ENCODE results near the gene MDFIC.

Gene MDFIC

DNA sequence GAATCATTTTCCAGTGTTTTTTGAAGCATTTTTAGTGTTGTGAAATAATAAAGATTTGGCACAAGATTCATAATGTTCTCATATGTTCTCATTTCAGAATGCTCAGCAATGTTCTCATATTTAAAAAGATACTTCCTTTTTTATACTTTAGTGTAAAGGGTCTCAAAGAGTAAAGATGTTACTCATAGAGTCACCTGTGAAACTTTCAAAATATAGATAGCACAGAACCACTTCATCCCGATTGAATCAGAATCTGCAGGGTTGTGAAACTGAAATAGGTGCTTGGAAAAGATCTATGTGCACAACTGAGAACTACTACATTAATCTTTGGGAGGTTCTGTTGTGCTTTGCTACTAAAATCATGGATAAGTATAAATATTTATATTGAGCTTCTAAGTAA lies 144.7 kb downstream of the MDFIC start:
- Histone ChIP-seq H3K4me1 (ENCODE audit: insufficient read depth, low read length, poor library complexity, severe bottlenecking) (no peaks in the 10 kb centered on the region), H3F3A (ENCODE audit: low read depth) (no peaks in the 10 kb centered on the region), H3K4me2 (ENCODE audit: low read depth, low read length, poor library complexity, severe bottlenecking) (no peak overlapping the region), H3K79me2 (ENCODE audit: insufficient read depth, low read length) (no peaks in the 10 kb centered on the region), H3K9ac (ENCODE audit: low read depth, low read length, poor library complexity, severe bottlenecking) (no peak overlapping the region), H3K36me3 (ENCODE audit: insufficient read depth, low read length) (no peaks in the 10 kb centered on the region), H3K9me3 (ENCODE audit: insufficient read depth, low read depth, low read length) (no peaks in the 10 kb centered on the region), H3K4me3 (ENCODE audit: low read length, poor library complexity, severe bottlenecking) (no peak overlapping the region), H3K27me3 (ENCODE audit: insufficient read depth, low read length, poor library complexity, severe bottlenecking) (no peaks in the 10 kb centered on the region), H2AFZ (ENCODE audit: low read length) (no peak overlapping the region), H3K9me2 (replicated peaks; ENCODE audit: low read depth, low read length) (no peaks in the 10 kb centered on the region), H4K20me1 (ENCODE audit: insufficient read depth, low read length, poor library complexity, severe bottlenecking) (no peaks in the 10 kb centered on the region)
- TF ChIP-seq EZH2phosphoT487 (IDR thresholded peaks at IDR 0.05; ENCODE audit: borderline replicate concordance) = no peak
- TF ChIP-seq, protein P1, sequence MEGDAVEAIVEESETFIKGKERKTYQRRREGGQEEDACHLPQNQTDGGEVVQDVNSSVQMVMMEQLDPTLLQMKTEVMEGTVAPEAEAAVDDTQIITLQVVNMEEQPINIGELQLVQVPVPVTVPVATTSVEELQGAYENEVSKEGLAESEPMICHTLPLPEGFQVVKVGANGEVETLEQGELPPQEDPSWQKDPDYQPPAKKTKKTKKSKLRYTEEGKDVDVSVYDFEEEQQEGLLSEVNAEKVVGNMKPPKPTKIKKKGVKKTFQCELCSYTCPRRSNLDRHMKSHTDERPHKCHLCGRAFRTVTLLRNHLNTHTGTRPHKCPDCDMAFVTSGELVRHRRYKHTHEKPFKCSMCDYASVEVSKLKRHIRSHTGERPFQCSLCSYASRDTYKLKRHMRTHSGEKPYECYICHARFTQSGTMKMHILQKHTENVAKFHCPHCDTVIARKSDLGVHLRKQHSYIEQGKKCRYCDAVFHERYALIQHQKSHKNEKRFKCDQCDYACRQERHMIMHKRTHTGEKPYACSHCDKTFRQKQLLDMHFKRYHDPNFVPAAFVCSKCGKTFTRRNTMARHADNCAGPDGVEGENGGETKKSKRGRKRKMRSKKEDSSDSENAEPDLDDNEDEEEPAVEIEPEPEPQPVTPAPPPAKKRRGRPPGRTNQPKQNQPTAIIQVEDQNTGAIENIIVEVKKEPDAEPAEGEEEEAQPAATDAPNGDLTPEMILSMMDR (conservative IDR thresholded peaks at IDR 0.05; ENCODE audit: low read length) = no peak

DNA sequence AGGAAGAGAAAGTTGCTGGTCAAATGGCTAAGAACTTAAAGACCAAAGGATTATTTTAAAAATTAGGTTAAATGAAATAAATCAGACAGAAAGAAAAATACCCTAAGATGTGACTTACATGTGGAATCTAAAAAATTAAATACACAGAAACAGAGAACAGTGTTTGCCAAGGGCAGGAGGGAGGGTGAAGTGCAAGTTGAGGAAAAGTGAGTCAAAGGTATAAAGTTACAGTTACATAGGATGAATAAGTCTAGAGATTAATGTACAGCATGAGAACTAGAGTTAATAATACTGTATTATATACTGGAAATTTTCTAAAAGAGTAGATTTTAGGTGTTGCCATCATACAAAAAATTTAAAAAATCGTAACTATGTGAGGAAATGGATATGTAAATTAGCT lies 146.3 kb downstream of the MDFIC start:
- TF ChIP-seq EZH2phosphoT487 (IDR thresholded peaks at IDR 0.05; ENCODE audit: borderline replicate concordance) = no peak
- no peaks in the 10 kb centered on the region for H3K9me2 ChIP-seq (replicated peaks; ENCODE audit: low read depth, low read length)
- no peaks in the 10 kb centered on the region for H3K79me2 ChIP-seq (ENCODE audit: insufficient read depth, low read length)
- H3K4me3 ChIP-seq (ENCODE audit: low read length, poor library complexity, severe bottlenecking) = no peak overlapping the region
- H3K9me3 ChIP-seq (ENCODE audit: insufficient read depth, low read depth, low read length) = no peaks in the 10 kb centered on the region
- no peak overlapping the region for H3K9ac ChIP-seq (ENCODE audit: low read depth, low read length, poor library complexity, severe bottlenecking)
- no peaks in the 10 kb centered on the region for H3F3A ChIP-seq (ENCODE audit: low read depth)
- H3K36me3 ChIP-seq (ENCODE audit: insufficient read depth, low read length) = no peaks in the 10 kb centered on the region
- H4K20me1 ChIP-seq (ENCODE audit: insufficient read depth, low read length, poor library complexity, severe bottlenecking) = no peaks in the 10 kb centered on the region
- H2AFZ ChIP-seq (ENCODE audit: low read length) = no peak overlapping the region
- H3K4me1 ChIP-seq (ENCODE audit: insufficient read depth, low read length, poor library complexity, severe bottlenecking) = no peaks in the 10 kb centered on the region
- H3K4me2 ChIP-seq (ENCODE audit: low read depth, low read length, poor library complexity, severe bottlenecking) = no peak overlapping the region
- H3K27me3 ChIP-seq (ENCODE audit: insufficient read depth, low read length, poor library complexity, severe bottlenecking) = no peaks in the 10 kb centered on the region

All from Loucy (cell line).